Measurements from ENCODE around the gene PLD1.

DNA sequence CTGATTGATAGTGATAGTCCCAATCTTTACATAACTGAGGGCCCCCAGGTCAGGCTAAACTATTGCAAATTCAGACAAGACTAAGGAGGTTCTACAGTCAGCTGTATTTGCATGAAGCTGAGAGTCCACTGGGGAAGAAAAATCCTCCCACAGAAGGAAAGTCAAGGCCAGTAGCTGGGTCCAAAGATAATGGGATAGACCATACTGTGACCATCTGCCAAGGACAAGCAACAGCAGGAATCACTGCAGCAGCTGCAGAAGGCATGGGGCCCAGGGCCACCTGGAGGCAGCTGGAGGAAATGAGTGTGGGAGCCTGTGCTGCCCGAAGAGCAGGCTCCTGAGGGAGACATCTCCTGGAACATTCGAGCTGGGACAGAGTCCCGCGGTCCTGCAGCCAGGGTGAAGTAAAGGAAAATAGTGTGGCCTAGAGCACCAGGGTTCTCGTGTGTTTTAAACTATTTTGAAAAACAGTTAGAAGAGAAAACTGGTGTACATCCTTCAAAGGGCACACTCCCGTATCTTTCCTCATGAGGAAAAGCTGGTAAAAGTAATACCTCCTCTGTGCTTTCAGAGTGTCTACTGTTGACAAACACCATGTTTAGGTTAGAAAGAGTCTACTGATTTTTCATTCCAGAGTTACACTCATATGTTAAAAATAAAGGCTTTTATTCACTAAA, 19.7 kb upstream of the PLD1 start:
- TF ChIP-seq, protein P1, sequence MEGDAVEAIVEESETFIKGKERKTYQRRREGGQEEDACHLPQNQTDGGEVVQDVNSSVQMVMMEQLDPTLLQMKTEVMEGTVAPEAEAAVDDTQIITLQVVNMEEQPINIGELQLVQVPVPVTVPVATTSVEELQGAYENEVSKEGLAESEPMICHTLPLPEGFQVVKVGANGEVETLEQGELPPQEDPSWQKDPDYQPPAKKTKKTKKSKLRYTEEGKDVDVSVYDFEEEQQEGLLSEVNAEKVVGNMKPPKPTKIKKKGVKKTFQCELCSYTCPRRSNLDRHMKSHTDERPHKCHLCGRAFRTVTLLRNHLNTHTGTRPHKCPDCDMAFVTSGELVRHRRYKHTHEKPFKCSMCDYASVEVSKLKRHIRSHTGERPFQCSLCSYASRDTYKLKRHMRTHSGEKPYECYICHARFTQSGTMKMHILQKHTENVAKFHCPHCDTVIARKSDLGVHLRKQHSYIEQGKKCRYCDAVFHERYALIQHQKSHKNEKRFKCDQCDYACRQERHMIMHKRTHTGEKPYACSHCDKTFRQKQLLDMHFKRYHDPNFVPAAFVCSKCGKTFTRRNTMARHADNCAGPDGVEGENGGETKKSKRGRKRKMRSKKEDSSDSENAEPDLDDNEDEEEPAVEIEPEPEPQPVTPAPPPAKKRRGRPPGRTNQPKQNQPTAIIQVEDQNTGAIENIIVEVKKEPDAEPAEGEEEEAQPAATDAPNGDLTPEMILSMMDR (conservative IDR thresholded peaks at IDR 0.05) = peak; percentile 77
- no peak for TF ChIP-seq EZH2 (IDR thresholded peaks at IDR 0.05; ENCODE audit: low read depth)

All from PC-9 (cell line).